IPS-11a (cell line): ENCODE results near the gene U2AF2.
"Not testable (repeated sequence)": the region's sequence is repeated elsewhere in the genome, so short reads cannot be mapped to it uniquely, and the experiment has no call there.

Source experiments
- H3K4me3 ChIP-seq: one replicate; pipeline ENCODE4 v1.5.1; 2013; ENCODE audit warnings: low read depth, low read length, control low read depth

Gene U2AF2

GRCh38 chr19:55700813-55701212, 46.0 kb downstream of the U2AF2 start:
- H3K4me3 ChIP-seq: no peak overlapping the region

DNA sequence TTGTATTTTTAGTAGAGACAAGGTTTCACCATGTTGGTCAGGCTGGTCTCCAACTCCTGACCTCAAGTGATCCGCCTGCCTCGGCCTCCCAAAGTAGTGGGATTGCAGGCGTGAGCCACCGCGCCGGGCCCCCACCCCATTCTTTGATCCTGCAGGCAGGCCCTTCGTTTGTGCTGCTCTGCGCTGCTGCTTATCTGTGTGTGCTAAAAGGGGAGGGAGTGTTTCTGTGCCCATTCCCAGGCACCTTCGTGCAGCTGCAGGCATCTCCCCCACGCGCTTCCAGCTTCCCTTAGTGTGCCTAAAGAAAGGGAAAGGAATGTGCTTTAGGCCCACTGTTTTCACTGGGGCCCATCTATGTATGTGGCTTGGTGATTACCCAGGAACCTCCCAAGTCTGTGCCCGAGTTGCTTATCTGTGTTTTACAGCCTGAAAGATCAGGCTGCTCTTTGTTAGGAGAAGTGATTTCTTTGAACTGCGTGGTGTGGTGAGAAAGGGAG, 47.3 kb downstream of the U2AF2 start:
- no peak overlapping the region for H3K4me3 ChIP-seq

DNA sequence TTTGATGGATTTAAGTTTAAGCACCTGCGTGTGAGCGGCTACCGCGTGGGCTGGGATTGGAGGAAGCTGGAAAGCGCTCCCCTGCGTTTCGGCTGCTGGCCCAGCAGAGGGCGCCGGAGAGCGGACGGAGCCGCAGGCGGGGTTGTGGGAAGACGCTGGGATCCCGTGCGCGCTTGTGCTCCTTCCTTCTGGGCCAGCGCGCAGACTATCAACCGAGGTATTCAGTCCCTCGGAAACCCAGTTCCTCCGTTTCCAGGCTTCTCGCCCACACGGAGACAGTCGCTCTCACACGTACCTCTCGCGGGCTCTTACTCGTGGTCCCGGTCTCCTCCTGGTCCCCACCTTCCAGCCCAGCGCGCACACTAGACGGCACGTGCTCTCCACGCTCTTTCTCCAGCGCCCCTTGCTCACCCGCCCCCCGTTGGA, 49.0 kb downstream of the U2AF2 start:
- no peak overlapping the region for H3K4me3 ChIP-seq

DNA sequence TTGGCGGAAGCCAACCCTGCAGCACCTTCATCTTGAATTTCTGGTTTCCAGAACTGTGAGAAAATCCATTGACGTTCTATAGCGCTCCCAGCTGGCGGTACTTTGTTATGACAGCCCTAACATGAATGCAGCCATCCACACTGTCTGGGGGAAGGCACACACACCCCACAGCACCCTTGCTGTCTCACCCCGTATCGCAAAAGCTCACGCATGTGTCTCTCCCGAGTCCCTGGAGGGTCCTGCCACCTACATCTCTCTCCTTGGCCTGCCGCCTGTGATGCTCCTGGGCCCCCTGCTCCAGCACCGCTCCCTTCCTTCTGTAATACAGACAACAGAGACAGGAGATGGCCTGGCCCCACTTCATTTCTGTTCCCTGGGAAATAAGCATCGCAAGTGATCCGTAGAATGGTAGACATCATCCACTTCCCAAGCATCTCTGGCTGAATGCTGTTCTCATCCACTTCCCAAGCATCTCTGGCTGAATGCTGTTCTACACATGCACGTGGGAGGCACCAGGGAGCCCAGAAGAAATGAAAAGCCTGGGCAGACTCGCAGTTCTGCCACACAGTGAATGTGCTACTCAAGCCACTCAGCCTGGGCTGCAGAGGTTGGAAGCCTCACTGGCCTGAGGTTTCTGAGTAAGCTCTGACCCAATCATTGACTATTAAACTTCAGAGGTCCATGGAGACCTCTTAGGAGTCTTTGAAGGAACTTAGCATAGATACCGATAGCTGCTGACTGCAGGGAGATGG, 49.8 kb downstream of the U2AF2 start:
- H3K4me3 ChIP-seq: no peak overlapping the region

GRCh38 chr19:55705972-55706371, 51.1 kb downstream of the U2AF2 start:
- H3K4me3 ChIP-seq: no peak overlapping the region

DNA sequence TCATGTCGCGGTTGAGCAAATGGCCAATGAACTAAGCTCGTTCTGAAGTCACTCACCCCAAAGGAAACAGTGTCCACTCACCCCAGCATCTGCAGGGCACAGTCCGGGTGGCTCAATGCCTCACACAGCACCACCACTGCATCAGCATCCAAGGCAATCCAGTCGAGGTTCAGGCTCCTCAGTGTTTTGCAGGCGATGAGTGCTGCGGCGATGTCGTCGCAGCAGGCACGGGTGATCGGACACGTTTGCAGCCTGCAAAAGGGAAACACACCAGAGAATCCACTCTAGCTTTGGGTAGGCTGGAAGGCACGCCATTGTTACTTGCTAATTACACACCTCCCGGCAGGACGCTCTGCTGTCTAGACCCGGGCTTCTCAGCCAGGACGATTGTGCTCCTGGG, 56.9 kb downstream of the U2AF2 start:
- H3K4me3 ChIP-seq: no peak overlapping the region

DNA sequence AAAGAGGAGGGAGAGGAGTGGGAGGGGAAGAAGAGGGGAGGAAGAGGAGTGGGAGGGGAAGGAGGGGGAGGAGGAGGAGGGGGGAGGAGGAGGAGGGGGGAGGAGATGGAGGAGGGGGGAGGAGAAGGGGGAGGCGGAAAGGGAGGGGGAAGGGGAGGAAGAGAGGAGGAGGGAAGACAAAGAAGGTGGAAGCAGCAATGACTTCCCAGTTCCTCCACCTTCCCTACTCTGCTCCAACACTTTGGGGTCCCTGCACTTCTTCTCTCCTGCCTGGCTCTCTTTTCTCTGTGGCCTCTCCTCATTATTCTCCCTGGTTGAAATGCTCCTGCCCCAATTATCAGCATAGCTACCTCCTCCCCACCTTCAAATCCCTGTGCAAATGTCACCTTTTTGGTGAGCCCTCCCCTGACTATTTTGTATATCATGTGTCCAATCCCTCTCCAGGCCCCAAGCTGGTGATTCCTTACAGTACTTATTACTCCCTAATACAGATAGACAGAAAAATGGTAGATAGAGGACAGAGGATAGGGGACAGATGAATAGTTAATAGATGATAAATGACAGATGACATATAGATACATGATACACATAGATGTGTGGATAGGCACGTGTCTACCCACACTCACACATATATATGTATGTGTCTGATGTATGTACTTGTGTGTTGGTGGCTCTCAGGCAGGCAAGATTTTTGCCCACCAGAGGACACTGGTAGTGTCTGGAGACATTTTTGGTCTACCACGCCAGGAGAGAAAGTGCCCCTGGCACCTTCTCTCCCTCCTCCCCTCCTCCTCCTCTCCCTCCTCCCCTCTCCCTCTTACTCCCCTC, 58.2 kb downstream of the U2AF2 start:
- H3K4me3 ChIP-seq: no peak overlapping the region

- no peak overlapping the region for H3K4me3 ChIP-seq
Measured at GRCh38 chr19:55716531-55716930, 61.7 kb downstream of the U2AF2 start.

DNA sequence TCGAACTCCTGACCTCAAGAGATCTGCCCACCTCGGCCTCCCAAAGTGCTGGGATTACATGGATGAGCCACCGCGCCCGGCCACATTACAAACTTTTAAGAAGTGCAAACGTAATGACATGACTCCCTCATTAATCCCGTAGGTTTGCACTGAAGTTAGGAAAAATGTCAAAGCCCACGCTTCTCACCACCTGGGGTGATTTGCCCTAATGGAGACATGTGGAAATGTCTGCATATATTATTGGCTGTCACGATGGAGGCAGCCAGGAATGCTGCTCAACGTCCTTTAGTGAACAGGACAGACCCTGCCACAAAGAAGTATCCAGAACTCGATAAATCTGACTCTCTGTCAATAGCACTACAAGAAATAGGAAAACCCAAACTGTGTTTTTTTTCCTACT, 62.4 kb downstream of the U2AF2 start:
- no peak overlapping the region for H3K4me3 ChIP-seq

DNA sequence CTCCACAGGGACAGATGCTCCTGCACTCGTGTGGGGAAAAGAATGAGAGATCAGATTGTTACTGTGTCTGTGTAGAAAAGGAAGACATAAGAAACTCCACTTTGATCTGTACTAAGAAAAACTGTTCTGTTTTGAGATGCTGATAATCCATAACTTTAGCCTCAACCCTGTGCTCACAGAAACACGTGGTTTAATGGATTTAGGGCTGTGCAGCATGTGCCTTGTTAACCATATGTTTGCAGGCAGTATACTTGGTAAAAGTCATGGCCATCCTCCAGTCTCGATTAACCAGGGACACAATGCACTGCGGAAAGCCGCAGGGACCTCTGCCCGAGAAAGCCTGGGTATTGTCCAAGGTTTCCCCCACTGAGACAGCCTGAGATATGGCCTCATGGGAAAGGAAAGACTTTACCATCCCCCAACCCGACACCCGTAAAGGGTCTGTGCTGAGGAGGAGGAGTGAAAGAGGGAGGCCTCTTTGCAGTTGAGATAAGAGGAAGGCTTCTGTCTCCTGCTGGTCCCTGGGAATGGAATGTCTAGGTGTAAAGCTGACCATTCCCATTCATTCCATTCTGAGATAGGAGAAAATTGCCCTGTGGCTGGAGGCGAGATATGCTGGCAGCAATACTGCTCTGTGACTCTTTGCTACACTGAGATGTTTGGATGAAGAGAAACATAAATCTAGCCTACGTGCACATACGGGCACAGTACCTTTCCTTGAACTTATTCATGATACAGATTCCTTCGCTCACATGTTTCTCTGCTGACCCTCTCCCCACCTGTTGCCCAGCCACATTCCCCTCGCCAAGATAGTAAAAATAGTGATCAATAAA, 63.3 kb downstream of the U2AF2 start:
- H3K4me3 ChIP-seq: not testable (repeated sequence)

DNA sequence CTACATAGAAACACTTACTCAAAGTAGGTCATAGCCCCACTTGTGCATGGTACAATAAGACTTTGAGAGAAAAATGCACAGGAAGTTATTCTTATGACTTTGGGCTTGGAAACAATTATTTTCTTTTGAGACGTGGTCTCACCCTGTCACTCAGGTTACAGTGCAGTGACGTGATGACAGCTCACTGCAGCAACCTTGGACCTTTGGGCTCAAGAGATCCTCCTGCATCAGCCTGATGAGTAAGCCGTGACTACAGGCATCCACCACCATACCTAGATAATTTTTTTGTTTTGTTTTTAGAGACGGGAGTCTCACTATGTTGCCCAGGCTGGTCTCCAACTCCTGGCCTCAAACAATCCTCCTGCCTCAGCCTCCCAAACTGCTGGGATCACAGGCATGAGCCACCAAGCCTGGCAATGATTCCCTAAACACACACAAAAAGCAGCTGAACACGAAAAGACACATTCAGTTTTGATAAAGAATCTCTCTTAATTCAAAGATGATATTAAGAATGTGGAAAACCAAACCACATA, 65.4 kb downstream of the U2AF2 start:
- no peak overlapping the region for H3K4me3 ChIP-seq

- H3K4me3 ChIP-seq: no peak overlapping the region
Measured at GRCh38 chr19:55720801-55721200, 66.0 kb downstream of the U2AF2 start.

DNA sequence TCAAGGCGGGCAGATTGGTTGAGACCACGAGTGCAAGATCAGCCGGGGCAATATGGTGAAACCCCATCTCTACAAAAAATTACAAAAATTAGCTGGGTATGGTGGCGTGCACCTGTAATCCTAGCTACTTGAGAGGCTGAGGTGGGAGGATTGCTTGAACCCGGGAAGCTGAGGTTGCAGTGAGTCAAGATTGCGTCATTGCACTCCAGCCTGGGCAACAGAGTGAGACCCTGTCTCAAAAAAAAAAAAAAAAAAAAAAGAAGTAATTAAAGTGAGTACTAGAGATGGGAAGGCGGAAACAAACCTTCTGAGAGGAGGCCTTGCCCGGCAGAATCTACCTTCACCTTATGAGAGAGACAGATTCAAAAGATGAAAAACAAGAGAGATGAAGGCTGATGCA, 68.7 kb downstream of the U2AF2 start:
- no peak overlapping the region for H3K4me3 ChIP-seq
